HepG2 (cell line): ENCODE measurements around the gene COPZ1. TPM values are rescaled to one million over a fixed set of nuclear protein-coding genes. Genes with fewer than 3 reads are reported as not detected.

ENCODE experiments used
- CAMTA2 ChIP-seq: sonication (generic); formaldehyde crosslinking; IDR thresholded peaks from 2 replicates; pipeline ENCODE4 v1.4.0; 2020; ENCODE audit warnings: mild to moderate bottlenecking, missing genetic modification reagents, borderline replicate concordance
- CBX5 ChIP-seq: sonication (generic); formaldehyde crosslinking; IDR thresholded peaks from 2 replicates; pipeline ENCODE4 v1.4.0; 2020; ENCODE audit warnings: missing genetic modification reagents, borderline replicate concordance
- NFE2 ChIP-seq: sonication (generic); formaldehyde crosslinking; IDR thresholded peaks from 2 replicates; pipeline ENCODE4 v1.4.0; 2020; ENCODE audit warnings: missing genetic modification reagents
- NKX3-1 ChIP-seq: sonication (generic); formaldehyde crosslinking; IDR thresholded peaks from 2 replicates; pipeline ENCODE4 v1.5.0; 2020; ENCODE audit warnings: missing genetic modification reagents
- PTBP1 ChIP-seq: fragments of 200-400 bp; formaldehyde crosslinking; IDR thresholded peaks from 2 replicates; pipeline ENCODE4 v1.6.1; 2018; ENCODE audit warnings: low read length, low read depth; ENCODE audit not compliant: poor library complexity, severe bottlenecking
- ZNF33A ChIP-seq: sonication (generic); formaldehyde crosslinking; IDR thresholded peaks from 2 replicates; pipeline ENCODE4 v1.5.1; 2020; ENCODE audit warnings: missing genetic modification reagents, mild to moderate bottlenecking, moderate library complexity, borderline replicate concordance
- ZNF460 ChIP-seq: sonication (generic); formaldehyde crosslinking; IDR thresholded peaks from 2 replicates; pipeline ENCODE4 v1.5.1; 2020; ENCODE audit warnings: missing genetic modification reagents, mild to moderate bottlenecking, borderline replicate concordance
- ZNF496 ChIP-seq: sonication (generic); formaldehyde crosslinking; IDR thresholded peaks from 2 replicates; pipeline ENCODE4 v1.8.1; 2023; ENCODE audit warnings: mild to moderate bottlenecking, moderate library complexity, missing genetic modification reagents; ENCODE audit not compliant: insufficient replicate concordance
- ZNF510 ChIP-seq: sonication (generic); formaldehyde crosslinking; IDR thresholded peaks from 2 replicates; pipeline ENCODE4 v1.4.0; 2020; ENCODE audit warnings: low read depth, mild to moderate bottlenecking, missing genetic modification reagents
- ZNF674 ChIP-seq: sonication (generic); formaldehyde crosslinking; IDR thresholded peaks from 2 replicates; pipeline ENCODE4 v1.5.0; 2020; ENCODE audit warnings: low read depth, mild to moderate bottlenecking, missing genetic modification reagents
- ZNF839 ChIP-seq: sonication (generic); formaldehyde crosslinking; IDR thresholded peaks from 2 replicates; pipeline ENCODE4 v1.4.0; 2020; ENCODE audit warnings: missing genetic modification reagents, mild to moderate bottlenecking, borderline replicate concordance
- polyA plus RNA-seq, 8 experiments: library from polyadenylated mRNA; depleted of rRNA in 3 of 8; stranded (reverse) in 7 of 8; unstranded in 1 of 8; fragments of >200 nt; fragmentation: Illumina TruSeq in 4 of 8; extraction: Trizol in 4 of 8; gene quantifications; 2 replicates each; pipeline versions ENCODE4 v1.2.1 to v1.2.3, GENCODE V29; 2011 to 2016; ENCODE audit warnings: low read depth in 4 of 8, missing spikeins in 1 of 8, mixed read lengths in 1 of 8; ENCODE audit not compliant: insufficient read depth in 1 of 8
- total RNA-seq, 5 experiments: library from RNA; depleted of rRNA; stranded (reverse); fragments of >200 nt; fragmentation: Illumina TruSeq; extraction: Trizol; gene quantifications; 2 replicates each; pipeline ENCODE4 v1.2.3, GENCODE V29; 2016; ENCODE audit warnings: low read depth in 1 of 5
- TF ChIP-seq, protein P1 (sequence below): IDR thresholded peaks from 2 replicates; pipeline ENCODE4 v1.6.1; 2016; ENCODE audit warnings: low read depth
- TF ChIP-seq, protein P2 (sequence below): sonication (generic); formaldehyde crosslinking; IDR thresholded peaks from 2 replicates; pipeline ENCODE4 v1.8.1; 2023; ENCODE audit warnings: mild to moderate bottlenecking, missing genetic modification reagents
- TF ChIP-seq, protein P3 (sequence below): sonication (generic); formaldehyde crosslinking; conservative IDR thresholded peaks from 2 replicates; pipeline ENCODE4 v1.8.1; 2023; ENCODE audit warnings: missing genetic modification reagents
- TF ChIP-seq, protein P4 (sequence below): sonication (generic); formaldehyde crosslinking; IDR thresholded peaks from 2 replicates; pipeline ENCODE4 v1.4.0; 2020; ENCODE audit warnings: missing genetic modification reagents
- TF ChIP-seq, protein P5 (sequence below): sonication (generic); IDR thresholded peaks from 2 replicates; pipeline ENCODE4 v1.6.1; 2016; ENCODE audit warnings: low read depth, borderline replicate concordance
- TF ChIP-seq, protein P6 (sequence below): sonication (generic); formaldehyde crosslinking; IDR thresholded peaks from 2 replicates; pipeline ENCODE4 v1.5.1; 2020; ENCODE audit warnings: missing genetic modification reagents, mild to moderate bottlenecking, borderline replicate concordance

The COPZ1 gene
- total and polyA plus RNA-seq, 2 of the 13 experiments (the other 11 are each of a cell fraction or from before 2014, with no cell fraction given), result 125 to 184 TPM

DNA sequence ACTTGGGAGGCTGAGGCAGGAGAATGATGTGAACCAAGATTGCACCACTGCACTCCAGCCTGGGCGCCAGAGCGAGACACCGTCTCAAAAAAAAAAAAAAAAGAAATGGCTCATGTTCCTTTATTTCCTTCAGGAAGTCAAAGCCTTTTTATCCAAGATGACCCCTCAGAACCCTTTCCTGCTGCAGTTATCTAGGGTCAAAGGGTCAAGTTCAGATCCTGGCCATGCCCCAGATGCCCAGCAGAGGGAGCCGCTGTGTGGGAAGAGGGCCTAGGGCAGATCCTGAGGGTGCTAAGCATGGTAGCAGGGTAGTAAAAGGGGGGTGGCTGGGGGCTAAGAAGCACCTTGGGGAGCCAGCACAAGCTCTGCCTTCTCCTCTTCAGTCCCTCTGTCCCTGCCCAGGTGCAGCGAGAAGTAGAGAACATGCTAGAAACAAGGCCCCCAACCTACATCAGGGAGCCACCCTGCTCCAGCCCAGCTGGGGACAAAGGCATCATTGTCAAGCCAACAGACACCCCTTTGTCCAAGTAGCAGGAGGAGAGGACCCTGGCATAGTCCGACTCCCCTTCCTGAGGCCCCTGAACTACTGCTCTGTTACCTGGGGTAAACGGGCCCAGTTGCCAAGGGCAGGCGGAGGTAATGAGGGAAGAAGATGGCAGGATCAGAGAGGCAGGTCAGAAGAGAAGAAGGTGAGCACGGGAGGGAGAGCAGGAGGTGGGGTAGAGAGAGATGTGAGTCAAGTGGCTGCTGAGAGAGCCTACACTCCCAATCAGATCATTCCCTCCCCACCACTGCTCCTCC lies 30.6 kb upstream of the COPZ1 start (continued):
- TF ChIP-seq, protein P1, sequence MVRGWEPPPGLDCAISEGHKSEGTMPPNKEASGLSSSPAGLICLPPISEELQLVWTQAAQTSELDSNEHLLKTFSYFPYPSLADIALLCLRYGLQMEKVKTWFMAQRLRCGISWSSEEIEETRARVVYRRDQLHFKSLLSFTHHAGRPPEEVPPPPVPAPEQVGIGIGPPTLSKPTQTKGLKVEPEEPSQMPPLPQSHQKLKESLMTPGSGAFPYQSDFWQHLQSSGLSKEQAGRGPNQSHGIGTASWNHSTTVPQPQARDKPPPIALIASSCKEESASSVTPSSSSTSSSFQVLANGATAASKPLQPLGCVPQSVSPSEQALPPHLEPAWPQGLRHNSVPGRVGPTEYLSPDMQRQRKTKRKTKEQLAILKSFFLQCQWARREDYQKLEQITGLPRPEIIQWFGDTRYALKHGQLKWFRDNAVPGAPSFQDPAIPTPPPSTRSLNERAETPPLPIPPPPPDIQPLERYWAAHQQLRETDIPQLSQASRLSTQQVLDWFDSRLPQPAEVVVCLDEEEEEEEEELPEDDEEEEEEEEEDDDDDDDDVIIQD (CRISPR knock-in tag), result no peak
- TF ChIP-seq ZNF839 (CRISPR knock-in tag) (no peak), CBX5 (CRISPR knock-in tag) (no peak), CAMTA2 (CRISPR knock-in tag) (no peak), NKX3-1 (CRISPR knock-in tag) (no peak), ZNF460 (CRISPR knock-in tag) (no peak; the same call in 1 of the 2 replicates), PTBP1 (no peak), NFE2 (no peak), ZNF510 (CRISPR knock-in tag) (no peak), ZNF674 (CRISPR knock-in tag) (no peak), ZNF496 (CRISPR knock-in tag) (no peak), ZNF33A (CRISPR knock-in tag) (no peak)
- TF ChIP-seq, protein P2, sequence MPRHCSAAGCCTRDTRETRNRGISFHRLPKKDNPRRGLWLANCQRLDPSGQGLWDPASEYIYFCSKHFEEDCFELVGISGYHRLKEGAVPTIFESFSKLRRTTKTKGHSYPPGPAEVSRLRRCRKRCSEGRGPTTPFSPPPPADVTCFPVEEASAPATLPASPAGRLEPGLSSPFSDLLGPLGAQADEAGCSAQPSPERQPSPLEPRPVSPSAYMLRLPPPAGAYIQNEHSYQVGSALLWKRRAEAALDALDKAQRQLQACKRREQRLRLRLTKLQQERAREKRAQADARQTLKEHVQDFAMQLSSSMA (CRISPR knock-in tag), result no peak
- TF ChIP-seq, protein P3, sequence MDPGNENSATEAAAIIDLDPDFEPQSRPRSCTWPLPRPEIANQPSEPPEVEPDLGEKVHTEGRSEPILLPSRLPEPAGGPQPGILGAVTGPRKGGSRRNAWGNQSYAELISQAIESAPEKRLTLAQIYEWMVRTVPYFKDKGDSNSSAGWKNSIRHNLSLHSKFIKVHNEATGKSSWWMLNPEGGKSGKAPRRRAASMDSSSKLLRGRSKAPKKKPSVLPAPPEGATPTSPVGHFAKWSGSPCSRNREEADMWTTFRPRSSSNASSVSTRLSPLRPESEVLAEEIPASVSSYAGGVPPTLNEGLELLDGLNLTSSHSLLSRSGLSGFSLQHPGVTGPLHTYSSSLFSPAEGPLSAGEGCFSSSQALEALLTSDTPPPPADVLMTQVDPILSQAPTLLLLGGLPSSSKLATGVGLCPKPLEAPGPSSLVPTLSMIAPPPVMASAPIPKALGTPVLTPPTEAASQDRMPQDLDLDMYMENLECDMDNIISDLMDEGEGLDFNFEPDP (CRISPR knock-in tag), result no peak
- TF ChIP-seq, protein P4, sequence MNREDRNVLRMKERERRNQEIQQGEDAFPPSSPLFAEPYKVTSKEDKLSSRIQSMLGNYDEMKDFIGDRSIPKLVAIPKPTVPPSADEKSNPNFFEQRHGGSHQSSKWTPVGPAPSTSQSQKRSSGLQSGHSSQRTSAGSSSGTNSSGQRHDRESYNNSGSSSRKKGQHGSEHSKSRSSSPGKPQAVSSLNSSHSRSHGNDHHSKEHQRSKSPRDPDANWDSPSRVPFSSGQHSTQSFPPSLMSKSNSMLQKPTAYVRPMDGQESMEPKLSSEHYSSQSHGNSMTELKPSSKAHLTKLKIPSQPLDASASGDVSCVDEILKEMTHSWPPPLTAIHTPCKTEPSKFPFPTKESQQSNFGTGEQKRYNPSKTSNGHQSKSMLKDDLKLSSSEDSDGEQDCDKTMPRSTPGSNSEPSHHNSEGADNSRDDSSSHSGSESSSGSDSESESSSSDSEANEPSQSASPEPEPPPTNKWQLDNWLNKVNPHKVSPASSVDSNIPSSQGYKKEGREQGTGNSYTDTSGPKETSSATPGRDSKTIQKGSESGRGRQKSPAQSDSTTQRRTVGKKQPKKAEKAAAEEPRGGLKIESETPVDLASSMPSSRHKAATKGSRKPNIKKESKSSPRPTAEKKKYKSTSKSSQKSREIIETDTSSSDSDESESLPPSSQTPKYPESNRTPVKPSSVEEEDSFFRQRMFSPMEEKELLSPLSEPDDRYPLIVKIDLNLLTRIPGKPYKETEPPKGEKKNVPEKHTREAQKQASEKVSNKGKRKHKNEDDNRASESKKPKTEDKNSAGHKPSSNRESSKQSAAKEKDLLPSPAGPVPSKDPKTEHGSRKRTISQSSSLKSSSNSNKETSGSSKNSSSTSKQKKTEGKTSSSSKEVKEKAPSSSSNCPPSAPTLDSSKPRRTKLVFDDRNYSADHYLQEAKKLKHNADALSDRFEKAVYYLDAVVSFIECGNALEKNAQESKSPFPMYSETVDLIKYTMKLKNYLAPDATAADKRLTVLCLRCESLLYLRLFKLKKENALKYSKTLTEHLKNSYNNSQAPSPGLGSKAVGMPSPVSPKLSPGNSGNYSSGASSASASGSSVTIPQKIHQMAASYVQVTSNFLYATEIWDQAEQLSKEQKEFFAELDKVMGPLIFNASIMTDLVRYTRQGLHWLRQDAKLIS, result 0 out of 2 replicates have a peak, but pooled peaks have one; percentile 28
- TF ChIP-seq, protein P5, sequence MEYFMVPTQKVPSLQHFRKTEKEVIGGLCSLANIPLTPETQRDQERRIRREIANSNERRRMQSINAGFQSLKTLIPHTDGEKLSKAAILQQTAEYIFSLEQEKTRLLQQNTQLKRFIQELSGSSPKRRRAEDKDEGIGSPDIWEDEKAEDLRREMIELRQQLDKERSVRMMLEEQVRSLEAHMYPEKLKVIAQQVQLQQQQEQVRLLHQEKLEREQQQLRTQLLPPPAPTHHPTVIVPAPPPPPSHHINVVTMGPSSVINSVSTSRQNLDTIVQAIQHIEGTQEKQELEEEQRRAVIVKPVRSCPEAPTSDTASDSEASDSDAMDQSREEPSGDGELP, result peak; percentile 67; the same call in 1 of the 2 replicates
- TF ChIP-seq, protein P6, sequence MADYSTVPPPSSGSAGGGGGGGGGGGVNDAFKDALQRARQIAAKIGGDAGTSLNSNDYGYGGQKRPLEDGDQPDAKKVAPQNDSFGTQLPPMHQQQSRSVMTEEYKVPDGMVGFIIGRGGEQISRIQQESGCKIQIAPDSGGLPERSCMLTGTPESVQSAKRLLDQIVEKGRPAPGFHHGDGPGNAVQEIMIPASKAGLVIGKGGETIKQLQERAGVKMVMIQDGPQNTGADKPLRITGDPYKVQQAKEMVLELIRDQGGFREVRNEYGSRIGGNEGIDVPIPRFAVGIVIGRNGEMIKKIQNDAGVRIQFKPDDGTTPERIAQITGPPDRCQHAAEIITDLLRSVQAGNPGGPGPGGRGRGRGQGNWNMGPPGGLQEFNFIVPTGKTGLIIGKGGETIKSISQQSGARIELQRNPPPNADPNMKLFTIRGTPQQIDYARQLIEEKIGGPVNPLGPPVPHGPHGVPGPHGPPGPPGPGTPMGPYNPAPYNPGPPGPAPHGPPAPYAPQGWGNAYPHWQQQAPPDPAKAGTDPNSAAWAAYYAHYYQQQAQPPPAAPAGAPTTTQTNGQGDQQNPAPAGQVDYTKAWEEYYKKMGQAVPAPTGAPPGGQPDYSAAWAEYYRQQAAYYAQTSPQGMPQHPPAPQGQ (CRISPR knock-in tag), result no peak
